Cerebellar cortex (tissue), 1 donor: Measurements from ENCODE around the gene CDK2AP2.
"Not testable (repeated sequence)": the region's sequence is repeated elsewhere in the genome, so short reads cannot be mapped to it uniquely, and the experiment has no call there.

Experiments used
- DNase-seq: peaks from one replicate; pipeline ENCODE4 v3.0.0-alpha.2; 2015; ENCODE audit warnings: low spot score

CDK2AP2 gene

DNA sequence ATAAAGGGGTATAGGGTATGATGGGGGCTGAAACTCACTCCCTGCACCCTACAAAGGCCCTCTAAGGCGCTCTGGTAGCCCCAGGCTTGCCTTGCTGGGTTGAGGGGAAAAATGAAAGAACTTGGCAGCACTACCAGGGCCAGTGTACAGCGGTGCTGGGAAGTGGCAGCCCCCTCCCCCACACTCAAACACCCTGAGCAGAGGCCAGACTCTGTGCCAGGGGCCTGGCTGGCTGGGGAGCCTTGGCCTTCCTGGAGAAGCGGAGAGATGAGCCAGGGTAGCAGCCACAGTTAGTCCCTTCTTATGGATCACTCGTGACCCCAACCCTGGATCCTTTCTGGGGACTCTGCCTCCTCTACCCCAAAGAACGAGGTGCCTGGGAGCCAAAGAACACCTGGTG lies 41.6 kb downstream of the CDK2AP2 start:
- DNase-seq = no peak

DNA sequence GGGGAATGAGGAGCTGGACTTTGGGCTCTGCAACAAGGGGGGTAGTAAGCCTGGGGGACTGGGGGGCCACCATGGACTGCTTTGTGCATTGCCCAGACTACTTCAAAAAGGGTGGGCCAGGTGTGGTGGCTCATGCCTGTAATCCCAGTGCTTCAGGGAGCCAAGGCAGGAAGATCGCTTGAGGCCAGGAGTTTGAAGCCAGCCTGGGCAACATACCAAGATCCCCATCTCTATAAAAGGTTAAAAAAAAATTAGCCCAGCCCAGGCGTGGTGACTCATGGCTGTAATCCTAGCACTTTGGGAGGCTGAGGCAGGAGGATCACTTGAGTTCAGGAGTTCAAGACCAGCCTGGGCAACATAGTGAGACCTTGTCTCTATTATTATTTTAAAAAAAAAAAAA lies 42.4 kb downstream of the CDK2AP2 start:
- not testable (repeated sequence) for DNase-seq

DNA sequence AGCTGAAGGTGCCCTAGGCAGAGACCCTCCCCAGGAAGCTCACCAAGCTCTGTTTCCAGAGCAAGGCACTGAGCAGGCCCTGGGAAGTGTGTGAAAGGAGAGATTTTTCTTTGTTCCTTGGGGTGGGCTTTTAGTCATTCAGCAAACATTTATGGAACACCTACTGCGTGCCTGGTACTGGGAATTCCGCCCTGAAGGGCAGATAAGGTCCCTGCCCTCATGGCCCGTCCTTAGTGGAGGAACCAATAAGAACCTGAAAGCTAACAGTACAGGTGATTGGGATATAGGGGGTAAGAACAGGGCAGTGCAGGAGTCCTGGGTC lies 42.8 kb downstream of the CDK2AP2 start:
- no peak for DNase-seq

DNA sequence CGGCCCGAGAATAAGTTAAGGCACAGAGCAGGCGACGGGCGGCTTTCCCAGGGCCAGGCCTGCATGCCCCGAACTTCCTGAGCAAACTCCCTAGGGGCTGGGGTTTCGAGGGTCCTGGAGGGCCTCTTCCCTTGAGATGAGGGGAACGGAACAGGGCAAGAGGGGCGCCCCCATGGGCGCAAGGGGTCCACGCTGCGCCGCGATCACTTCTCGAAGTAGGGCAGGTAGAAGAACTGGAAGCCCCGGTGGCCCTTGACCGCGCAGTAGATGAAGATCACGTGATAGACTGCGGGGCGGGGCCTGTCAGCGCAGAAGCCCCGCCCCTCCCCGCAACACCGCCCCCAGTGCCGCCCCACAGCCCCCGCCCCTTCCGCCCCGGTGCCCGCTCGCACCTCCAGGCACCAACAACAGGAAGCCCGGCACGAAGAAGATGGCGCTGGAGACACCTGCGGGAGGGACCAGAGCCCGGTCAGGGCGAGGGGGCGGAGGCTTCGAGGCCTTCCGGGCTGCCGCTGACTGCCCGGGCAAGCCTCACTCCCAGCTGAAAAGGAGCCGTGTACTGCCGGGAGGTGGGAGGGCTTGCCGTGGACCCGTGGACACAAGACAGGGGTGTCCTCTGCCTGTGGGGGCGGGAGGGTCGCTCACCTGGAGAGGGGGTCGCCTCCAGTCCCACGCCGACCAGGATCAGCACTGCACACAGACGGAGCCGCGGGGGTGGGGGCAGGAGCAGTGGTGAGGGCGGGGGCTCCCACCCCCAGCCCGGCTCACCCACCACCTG lies 43.4 kb downstream of the CDK2AP2 start:
- peak; percentile 81 for DNase-seq

DNA sequence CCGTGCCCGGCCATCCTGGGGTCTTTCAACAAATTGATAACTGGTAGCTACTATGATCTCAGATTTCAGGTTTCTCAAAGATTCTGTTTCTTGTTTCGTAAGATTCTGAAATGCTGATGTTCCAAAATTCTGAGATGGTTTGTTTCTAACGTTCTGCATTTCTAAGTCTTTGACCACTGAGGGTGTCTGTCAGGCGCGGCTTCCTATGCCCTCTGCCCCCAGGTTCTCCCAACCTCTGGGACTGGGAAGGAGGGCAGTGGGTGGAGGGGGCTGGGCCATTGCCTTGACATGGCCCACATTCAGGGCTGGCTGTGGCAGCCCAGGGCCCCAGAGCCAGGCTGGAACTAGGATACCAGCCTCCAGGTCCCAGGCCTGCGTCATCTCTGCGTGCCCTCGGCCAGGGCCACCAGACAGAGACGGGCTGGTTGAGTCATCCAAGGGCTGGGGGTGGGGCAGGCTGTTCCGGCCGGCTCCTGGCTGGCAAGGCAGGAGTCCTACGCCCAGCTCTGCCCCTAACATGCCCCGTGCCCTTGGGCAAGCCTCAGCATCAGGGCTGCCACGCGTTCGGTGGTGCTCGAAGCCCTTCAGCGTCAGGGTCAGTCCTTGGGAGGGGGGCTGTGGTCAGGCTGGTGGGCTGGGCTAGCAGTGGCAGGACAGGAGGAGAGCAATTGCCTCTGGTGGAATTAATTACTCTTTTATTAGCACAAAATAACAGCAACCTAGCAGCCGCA lies 44.1 kb downstream of the CDK2AP2 start:
- no peak for DNase-seq

DNA sequence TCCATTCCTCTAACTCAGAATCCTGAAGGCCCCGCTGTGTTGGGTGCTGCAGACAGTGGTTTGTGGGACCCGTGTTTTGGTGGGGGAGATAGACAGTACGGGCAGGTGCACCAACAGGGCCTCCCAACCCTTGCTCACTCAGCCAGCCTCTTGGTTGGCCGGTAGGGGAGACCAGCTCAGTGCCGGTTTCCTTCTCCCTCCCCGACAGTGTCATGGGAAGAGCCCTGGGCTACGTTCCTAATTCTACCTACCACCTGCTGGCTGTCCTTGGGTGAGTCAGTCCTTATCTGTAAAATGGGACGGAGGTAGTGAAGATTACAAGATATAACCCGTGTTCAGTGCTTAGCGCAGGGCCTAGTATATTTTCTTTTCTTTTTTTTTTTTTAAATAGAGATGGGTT lies 44.8 kb downstream of the CDK2AP2 start:
- DNase-seq = no peak

DNA sequence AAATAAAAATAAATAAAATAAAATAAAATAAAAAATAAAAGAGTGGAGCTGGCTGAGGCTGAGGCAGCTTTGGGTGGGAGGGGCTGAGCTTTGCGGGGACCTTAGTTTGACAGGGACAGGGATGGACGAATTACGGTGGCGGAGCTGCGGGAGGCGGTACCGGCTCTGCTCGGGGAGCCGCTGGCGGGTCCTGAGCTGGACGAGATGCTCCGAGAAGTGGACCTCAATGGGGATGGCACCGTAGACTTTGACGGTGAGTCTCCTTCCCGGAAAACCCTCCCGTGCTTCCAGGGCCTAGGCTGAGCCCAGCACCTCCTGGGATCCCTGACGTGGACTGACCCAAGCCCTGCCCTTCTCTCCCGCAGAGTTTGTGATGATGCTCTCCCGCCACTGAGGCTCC lies 49.7 kb downstream of the CDK2AP2 start:
- DNase-seq = no peak

DNA sequence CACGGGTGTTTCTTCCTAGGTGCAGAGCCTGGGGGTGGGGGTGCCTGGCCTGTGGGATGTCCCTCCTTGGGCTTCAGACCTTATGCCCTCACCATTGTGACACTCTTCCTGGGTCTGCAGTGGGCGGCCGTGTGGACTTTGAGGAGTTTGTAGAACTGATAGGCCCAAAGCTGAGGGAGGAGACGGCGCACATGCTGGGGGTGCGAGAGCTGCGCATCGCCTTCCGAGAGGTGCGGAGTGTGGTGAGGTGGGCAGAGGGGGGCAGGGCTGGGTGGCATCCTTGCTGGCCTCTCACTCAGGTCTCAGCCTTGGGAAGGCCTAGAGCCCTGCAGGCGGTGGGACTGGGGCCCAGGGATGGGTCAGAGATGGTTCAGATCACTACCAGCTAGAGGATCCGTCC lies 50.5 kb downstream of the CDK2AP2 start:
- DNase-seq = no peak
